ENCODE data around the gene CFAP410.
"Not testable (repeated sequence)": the region's sequence is repeated elsewhere in the genome, so short reads cannot be mapped to it uniquely, and the experiment has no call there.

Gene CFAP410

GRCh38 chr21:44368711-44369446, 29.7 kb upstream of the CFAP410 start:
- DNase-seq: no peak

GRCh38 chr21:44366586-44367211, 27.5 kb upstream of the CFAP410 start:
- no peak for DNase-seq

GRCh38 chr21:44365967-44366585, 26.9 kb upstream of the CFAP410 start:
- DNase-seq: no peak

GRCh38 chr21:44365251-44365966, 26.2 kb upstream of the CFAP410 start:
- no peak for DNase-seq

GRCh38 chr21:44364151-44365053, 25.2 kb upstream of the CFAP410 start:
- DNase-seq: no peak

- no peak for DNase-seq
Observed at GRCh38 chr21:44363278-44363677, 24.1 kb upstream of the CFAP410 start.

- not testable (repeated sequence) for DNase-seq
Observed at GRCh38 chr21:44361903-44362302, 22.7 kb upstream of the CFAP410 start.

- DNase-seq: no peak
Observed at GRCh38 chr21:44360159-44360558, 21.0 kb upstream of the CFAP410 start.

GRCh38 chr21:44359396-44359795, 20.2 kb upstream of the CFAP410 start:
- no peak for DNase-seq

GRCh38 chr21:44357064-44357837, 18.1 kb upstream of the CFAP410 start:
- no peak for DNase-seq

GRCh38 chr21:44356636-44357035, 17.4 kb upstream of the CFAP410 start:
- DNase-seq: no peak

GRCh38 chr21:44356160-44356559, 17.0 kb upstream of the CFAP410 start:
- DNase-seq: no peak

GRCh38 chr21:44354775-44355771, 15.9 kb upstream of the CFAP410 start:
- no peak for DNase-seq

GRCh38 chr21:44354001-44354405, 14.8 kb upstream of the CFAP410 start:
- no peak for DNase-seq

GRCh38 chr21:44353191-44353970, 14.2 kb upstream of the CFAP410 start, which contains the start of gene TRPM2:
Gene TRPM2 (plus strand): TSS chr21:44353621. CDS start chr21:44353701, 80 bp downstream.
- no peak for DNase-seq

- no peak for DNase-seq
Observed at GRCh38 chr21:44352253-44352860, 13.2 kb upstream of the CFAP410 start.

- DNase-seq: no peak
Observed at GRCh38 chr21:44351535-44352252, 12.5 kb upstream of the CFAP410 start.

All from NCI-H82 (cell line).